ENCODE measurements around the gene IGFBPL1. TPM values are rescaled to one million over a fixed set of nuclear protein-coding genes. Genes with fewer than 3 reads are reported as not detected.

The IGFBPL1 gene
- total and polyA plus RNA-seq, 2 of the 13 experiments (the other 11 are each of a cell fraction or from before 2014, with no cell fraction given): 0.24 TPM; not detected in 1

DNA sequence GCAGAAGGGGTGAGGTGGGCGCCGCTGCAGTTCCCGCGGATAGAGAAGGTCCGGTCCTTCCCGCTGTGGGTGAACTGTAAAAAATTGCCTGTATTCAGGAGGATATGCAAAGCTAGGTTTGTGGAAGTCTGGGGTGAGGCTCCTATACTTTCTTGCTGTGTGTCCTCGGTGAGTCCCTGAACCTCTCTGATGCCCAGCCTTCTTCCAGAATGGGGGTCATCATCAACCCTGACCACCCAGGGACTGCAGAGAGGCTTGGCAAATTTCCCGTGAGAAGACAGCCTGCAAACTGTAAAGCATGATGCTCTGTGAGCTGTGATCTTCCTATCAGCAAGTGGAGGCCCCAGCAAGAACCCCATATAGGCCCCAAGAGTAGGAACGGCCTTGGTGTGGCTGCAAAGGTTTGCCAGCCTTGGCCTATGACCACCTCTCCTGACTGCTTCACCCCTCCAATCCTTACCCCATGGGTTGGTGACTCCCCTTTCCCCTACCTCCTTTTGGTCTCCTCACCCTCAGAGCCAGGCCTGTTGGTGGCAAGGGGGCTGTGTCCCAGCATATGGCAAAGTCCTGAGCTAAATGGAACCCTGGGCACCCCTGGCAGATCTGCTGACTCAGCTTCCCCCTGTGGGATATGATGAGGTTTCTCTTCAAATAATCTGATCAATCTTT is 31.0 kb downstream of the IGFBPL1 start (continued):
- TF ChIP-seq, protein P1, sequence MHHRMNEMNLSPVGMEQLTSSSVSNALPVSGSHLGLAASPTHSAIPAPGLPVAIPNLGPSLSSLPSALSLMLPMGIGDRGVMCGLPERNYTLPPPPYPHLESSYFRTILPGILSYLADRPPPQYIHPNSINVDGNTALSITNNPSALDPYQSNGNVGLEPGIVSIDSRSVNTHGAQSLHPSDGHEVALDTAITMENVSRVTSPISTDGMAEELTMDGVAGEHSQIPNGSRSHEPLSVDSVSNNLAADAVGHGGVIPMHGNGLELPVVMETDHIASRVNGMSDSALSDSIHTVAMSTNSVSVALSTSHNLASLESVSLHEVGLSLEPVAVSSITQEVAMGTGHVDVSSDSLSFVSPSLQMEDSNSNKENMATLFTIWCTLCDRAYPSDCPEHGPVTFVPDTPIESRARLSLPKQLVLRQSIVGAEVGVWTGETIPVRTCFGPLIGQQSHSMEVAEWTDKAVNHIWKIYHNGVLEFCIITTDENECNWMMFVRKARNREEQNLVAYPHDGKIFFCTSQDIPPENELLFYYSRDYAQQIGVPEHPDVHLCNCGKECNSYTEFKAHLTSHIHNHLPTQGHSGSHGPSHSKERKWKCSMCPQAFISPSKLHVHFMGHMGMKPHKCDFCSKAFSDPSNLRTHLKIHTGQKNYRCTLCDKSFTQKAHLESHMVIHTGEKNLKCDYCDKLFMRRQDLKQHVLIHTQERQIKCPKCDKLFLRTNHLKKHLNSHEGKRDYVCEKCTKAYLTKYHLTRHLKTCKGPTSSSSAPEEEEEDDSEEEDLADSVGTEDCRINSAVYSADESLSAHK (CRISPR knock-in tag; IDR thresholded peaks at IDR 0.05; ENCODE audit: borderline replicate concordance): no peak
- TF ChIP-seq RBM22 (optimal IDR thresholded peaks at IDR 0.05; ENCODE audit: low read length) (peak; percentile 26), HNRNPL (IDR thresholded peaks at IDR 0.05; ENCODE audit: low read depth, low read length) (peak; percentile 60; the same call in 1 of the 2 replicates), ZNF577 (CRISPR knock-in tag; IDR thresholded peaks at IDR 0.05; ENCODE audit: borderline replicate concordance, low read depth) (no peak), ZNF331 (CRISPR knock-in tag; IDR thresholded peaks at IDR 0.05) (0 out of 2 replicates have a peak, but pooled peaks have one; percentile 11), RARG (CRISPR knock-in tag; IDR thresholded peaks at IDR 0.05; ENCODE audit: low read depth) (no peak), SSRP1 (CRISPR knock-in tag; IDR thresholded peaks at IDR 0.05) (no peak), BRCA1 (CRISPR knock-in tag; IDR thresholded peaks at IDR 0.05) (0 out of 2 replicates have a peak, but pooled peaks have one; percentile 4), ELF1 (CRISPR knock-in tag; IDR thresholded peaks at IDR 0.05) (no peak), ZFP36 (IDR thresholded peaks at IDR 0.05; ENCODE audit: borderline replicate concordance, low read depth, low read length, partially characterized antibody) (peak; percentile 36), ZSCAN12 (CRISPR knock-in tag; IDR thresholded peaks at IDR 0.05) (no peak), ZFAT (CRISPR knock-in tag; conservative IDR thresholded peaks at IDR 0.05) (no peak), ZNF768 (CRISPR knock-in tag; IDR thresholded peaks at IDR 0.05) (peak; percentile 98), GATAD2A (CRISPR knock-in tag; IDR thresholded peaks at IDR 0.05) (0 out of 2 replicates have a peak, but pooled peaks have one; percentile 4), NFE2L2 (IDR thresholded peaks at IDR 0.05; ENCODE audit: low read length) (no peak)
- TF ChIP-seq, protein P2, sequence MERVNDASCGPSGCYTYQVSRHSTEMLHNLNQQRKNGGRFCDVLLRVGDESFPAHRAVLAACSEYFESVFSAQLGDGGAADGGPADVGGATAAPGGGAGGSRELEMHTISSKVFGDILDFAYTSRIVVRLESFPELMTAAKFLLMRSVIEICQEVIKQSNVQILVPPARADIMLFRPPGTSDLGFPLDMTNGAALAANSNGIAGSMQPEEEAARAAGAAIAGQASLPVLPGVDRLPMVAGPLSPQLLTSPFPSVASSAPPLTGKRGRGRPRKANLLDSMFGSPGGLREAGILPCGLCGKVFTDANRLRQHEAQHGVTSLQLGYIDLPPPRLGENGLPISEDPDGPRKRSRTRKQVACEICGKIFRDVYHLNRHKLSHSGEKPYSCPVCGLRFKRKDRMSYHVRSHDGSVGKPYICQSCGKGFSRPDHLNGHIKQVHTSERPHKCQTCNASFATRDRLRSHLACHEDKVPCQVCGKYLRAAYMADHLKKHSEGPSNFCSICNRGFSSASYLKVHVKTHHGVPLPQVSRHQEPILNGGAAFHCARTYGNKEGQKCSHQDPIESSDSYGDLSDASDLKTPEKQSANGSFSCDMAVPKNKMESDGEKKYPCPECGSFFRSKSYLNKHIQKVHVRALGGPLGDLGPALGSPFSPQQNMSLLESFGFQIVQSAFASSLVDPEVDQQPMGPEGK (CRISPR knock-in tag; IDR thresholded peaks at IDR 0.05): no peak
- TF ChIP-seq, protein P3, sequence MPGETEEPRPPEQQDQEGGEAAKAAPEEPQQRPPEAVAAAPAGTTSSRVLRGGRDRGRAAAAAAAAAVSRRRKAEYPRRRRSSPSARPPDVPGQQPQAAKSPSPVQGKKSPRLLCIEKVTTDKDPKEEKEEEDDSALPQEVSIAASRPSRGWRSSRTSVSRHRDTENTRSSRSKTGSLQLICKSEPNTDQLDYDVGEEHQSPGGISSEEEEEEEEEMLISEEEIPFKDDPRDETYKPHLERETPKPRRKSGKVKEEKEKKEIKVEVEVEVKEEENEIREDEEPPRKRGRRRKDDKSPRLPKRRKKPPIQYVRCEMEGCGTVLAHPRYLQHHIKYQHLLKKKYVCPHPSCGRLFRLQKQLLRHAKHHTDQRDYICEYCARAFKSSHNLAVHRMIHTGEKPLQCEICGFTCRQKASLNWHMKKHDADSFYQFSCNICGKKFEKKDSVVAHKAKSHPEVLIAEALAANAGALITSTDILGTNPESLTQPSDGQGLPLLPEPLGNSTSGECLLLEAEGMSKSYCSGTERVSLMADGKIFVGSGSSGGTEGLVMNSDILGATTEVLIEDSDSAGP (CRISPR knock-in tag; IDR thresholded peaks at IDR 0.05; ENCODE audit: borderline replicate concordance): peak; percentile 19; the same call in 1 of the 2 replicates
- TF ChIP-seq, protein P4, sequence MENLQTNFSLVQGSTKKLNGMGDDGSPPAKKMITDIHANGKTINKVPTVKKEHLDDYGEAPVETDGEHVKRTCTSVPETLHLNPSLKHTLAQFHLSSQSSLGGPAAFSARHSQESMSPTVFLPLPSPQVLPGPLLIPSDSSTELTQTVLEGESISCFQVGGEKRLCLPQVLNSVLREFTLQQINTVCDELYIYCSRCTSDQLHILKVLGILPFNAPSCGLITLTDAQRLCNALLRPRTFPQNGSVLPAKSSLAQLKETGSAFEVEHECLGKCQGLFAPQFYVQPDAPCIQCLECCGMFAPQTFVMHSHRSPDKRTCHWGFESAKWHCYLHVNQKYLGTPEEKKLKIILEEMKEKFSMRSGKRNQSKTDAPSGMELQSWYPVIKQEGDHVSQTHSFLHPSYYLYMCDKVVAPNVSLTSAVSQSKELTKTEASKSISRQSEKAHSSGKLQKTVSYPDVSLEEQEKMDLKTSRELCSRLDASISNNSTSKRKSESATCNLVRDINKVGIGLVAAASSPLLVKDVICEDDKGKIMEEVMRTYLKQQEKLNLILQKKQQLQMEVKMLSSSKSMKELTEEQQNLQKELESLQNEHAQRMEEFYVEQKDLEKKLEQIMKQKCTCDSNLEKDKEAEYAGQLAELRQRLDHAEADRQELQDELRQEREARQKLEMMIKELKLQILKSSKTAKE (CRISPR knock-in tag; IDR thresholded peaks at IDR 0.05; ENCODE audit: borderline replicate concordance): no peak
- TF ChIP-seq, protein P5, sequence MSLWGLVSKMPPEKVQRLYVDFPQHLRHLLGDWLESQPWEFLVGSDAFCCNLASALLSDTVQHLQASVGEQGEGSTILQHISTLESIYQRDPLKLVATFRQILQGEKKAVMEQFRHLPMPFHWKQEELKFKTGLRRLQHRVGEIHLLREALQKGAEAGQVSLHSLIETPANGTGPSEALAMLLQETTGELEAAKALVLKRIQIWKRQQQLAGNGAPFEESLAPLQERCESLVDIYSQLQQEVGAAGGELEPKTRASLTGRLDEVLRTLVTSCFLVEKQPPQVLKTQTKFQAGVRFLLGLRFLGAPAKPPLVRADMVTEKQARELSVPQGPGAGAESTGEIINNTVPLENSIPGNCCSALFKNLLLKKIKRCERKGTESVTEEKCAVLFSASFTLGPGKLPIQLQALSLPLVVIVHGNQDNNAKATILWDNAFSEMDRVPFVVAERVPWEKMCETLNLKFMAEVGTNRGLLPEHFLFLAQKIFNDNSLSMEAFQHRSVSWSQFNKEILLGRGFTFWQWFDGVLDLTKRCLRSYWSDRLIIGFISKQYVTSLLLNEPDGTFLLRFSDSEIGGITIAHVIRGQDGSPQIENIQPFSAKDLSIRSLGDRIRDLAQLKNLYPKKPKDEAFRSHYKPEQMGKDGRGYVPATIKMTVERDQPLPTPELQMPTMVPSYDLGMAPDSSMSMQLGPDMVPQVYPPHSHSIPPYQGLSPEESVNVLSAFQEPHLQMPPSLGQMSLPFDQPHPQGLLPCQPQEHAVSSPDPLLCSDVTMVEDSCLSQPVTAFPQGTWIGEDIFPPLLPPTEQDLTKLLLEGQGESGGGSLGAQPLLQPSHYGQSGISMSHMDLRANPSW (CRISPR knock-in tag; IDR thresholded peaks at IDR 0.05; ENCODE audit: borderline replicate concordance): no peak

Data from HepG2 (cell line).